NCI-H1092 treated with DMSO at 0.1 percent for 48 hours (cell line): ENCODE results near the gene NEK3.
"Not testable (repeated sequence)": the region's sequence is repeated elsewhere in the genome, so short reads cannot be mapped to it uniquely, and the experiment has no call there.

Source experiments
- DNase-seq: peaks from one replicate; lab custom pipeline; 2025; lab: John Stamatoyannopoulos, UW

Gene NEK3, protein sequence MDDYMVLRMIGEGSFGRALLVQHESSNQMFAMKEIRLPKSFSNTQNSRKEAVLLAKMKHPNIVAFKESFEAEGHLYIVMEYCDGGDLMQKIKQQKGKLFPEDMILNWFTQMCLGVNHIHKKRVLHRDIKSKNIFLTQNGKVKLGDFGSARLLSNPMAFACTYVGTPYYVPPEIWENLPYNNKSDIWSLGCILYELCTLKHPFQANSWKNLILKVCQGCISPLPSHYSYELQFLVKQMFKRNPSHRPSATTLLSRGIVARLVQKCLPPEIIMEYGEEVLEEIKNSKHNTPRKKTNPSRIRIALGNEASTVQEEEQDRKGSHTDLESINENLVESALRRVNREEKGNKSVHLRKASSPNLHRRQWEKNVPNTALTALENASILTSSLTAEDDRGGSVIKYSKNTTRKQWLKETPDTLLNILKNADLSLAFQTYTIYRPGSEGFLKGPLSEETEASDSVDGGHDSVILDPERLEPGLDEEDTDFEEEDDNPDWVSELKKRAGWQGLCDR

GRCh38 chr13:52159159-52159982 lies at the start of gene NEK3:
NEK3 (minus strand) TSS chr13:52159597; CDS start chr13:52156191, 3,406 bp downstream.
- peak; percentile 40 for DNase-seq

DNA sequence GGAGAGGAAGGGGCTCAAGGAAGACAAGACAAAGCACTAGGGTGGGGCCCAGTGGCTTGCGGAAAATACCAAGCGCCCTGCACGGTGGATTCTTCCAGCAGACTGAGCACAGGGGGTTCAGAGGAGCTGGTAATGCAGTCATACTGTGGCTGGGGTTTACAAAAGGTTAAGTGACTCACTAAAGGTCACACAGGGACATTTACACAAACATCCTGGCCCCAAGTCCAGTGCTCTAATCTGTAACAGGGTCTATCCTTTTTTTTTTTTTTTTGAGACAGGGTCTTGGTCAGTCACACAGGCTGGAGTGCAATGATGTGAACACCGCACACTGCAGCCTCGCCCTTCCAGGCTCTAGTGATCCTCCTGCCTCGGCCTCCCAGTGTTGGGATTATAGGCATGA lies 49.0 kb upstream of the NEK3 start:
- DNase-seq, result not testable (repeated sequence)

GRCh38 chr13:52207896-52208295 lies 48.5 kb upstream of the NEK3 start:
- DNase-seq, result not testable (repeated sequence)

GRCh38 chr13:52207337-52207736 lies 47.9 kb upstream of the NEK3 start:
- not testable (repeated sequence) for DNase-seq

GRCh38 chr13:52204546-52204945 lies 45.1 kb upstream of the NEK3 start:
- DNase-seq, result not testable (repeated sequence)

GRCh38 chr13:52203864-52204263 lies 44.5 kb upstream of the NEK3 start:
- not testable (repeated sequence) for DNase-seq

- not testable (repeated sequence) for DNase-seq
Observed at GRCh38 chr13:52202506-52202905, 43.1 kb upstream of the NEK3 start.

DNA sequence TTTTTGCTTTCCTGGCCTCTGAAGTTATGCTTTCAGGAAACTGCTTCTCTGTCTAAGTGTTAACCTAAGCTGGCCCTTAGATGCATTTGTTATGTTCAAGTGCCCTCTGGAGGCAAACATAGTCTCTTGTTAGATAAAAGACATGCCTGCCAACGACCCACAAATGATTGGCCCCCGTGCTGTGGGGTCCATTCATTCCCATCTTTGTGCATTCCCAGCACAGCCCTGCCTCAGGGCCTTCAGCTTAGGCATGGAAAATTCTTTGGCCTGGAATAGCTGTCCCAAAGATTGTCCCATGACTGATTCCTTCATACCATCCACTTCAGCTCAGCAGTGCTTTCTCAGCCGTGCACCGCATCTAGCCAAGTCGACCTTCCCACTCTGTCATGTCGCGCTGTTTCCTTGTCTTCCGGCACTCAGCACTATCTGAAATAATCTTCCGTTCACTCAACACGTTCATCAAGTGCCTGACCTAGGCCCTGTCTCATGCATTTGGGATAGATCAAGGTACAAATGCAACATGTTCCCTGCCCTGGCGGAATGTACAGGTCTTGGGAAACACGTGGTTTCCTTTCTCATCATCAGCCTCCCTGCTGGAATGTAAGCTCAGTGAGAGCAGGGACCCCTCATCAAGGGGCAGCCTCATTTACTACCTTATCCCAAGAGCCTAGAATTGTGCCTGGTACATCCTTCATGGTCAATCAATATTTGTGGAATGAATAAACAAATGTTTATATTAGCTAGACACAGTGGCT lies 42.2 kb upstream of the NEK3 start:
- DNase-seq, result peak; percentile 1

GRCh38 chr13:52195401-52195837 lies 36.0 kb upstream of the NEK3 start:
- DNase-seq, result no peak

GRCh38 chr13:52194184-52194868 lies 34.9 kb upstream of the NEK3 start:
- peak; percentile 76 for DNase-seq

DNA sequence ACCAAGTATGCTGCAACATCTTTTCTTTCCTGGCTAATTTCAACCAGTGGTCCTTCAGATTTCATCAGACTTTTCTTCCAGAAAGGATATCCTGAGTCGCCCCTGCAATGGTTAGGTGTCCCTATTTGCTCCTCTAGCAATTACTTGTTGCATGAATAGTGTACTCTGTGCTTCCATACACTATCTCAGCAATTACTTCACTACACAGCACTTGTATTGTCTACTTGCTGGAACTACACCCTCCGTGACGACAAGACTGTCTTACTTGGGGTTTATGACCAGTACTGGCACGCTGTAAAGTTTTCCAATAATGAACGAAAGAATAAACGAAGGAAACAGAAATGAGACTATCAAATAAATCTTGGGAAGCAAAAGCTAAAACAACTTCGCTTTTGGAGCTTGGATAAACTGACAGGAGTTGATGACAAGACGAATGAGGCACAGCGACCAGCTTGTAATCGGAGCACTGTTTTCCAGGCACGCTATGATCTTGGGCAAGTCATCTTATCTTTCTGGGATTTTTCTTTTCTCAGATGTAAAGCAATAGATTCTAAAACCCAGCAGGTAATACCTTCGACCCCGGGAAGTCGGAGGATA lies 34.3 kb upstream of the NEK3 start:
- not testable (repeated sequence) for DNase-seq

DNA sequence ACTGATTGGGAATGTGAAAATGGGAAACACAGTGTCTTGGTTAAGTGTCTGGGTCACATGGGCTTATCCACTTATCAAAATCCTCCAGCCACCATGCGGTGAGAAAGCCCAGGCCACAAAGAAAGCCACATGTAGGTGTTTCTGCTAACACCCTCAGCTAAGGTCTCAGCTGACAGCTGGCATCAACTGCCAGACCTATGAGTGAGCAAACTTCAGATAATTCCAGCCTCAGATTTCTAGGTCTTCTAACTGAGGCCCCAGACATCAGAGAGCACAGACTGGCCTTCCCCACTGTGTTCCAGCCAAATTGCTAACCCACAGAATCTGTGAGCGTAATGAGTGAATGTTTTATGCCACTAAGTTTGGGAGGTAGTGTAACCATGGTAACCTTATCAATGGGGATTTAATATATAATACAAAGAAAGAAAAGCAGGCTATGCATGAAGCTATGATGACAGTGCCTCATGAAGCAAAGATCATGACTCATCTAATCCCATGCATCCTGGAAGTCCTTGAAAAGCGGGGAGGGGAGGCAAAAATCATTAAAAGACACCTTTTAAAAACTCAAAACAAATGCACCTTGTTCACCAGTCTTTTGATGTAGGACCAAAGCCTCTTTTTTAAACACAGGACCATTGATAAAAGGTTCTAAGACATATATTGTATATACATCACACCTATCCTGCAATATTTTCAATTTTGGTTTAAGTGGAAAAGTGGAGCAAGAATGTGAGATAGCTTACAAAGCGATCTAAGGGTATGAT lies 28.2 kb upstream of the NEK3 start:
- not testable (repeated sequence) for DNase-seq

DNA sequence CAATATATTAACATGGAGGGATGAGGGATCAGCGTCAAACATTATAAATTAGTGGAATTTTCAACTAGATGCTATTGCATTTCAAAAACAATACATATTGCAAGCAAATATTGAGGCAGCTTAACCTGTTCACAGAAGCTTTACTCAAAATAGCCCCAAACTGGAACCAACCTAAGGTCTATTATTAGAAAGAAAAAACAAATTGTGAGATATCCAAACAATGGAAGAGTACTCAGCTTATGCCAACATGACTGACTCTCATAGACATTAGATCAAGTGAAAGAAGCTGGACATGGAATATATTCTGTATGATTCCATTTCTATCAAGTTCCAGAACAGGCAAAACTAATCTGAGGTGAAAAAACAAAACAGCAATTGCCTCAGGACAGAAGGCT lies 27.6 kb upstream of the NEK3 start:
- DNase-seq, result no peak

- DNase-seq, result not testable (repeated sequence)
Observed at GRCh38 chr13:52181316-52181954, 22.0 kb upstream of the NEK3 start.

GRCh38 chr13:52179925-52180324 lies 20.5 kb upstream of the NEK3 start:
- DNase-seq, result no peak

GRCh38 chr13:52177276-52177675 lies 17.9 kb upstream of the NEK3 start:
- no peak for DNase-seq

DNA sequence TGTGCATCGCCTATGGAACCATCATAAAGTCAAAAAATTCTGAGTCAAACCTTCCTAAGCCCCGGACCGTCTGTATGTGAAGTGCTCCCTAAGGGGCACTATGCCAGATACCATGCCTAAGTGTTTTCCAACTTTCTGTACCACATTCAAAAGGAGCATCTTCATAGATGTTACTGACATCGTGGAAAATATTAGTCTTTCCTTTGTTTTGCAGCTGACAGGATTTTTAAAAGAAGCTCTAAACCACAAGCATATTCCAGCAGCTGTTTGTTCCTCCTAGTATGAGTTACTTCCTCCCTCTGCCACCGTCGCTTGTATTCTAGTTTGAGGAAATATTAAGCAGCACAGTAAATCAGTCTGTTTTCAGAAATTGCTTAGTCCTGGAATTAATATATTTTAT lies 14.6 kb upstream of the NEK3 start:
- not testable (repeated sequence) for DNase-seq

- DNase-seq, result no peak
Observed at GRCh38 chr13:52173373-52173772, 14.0 kb upstream of the NEK3 start.

DNA sequence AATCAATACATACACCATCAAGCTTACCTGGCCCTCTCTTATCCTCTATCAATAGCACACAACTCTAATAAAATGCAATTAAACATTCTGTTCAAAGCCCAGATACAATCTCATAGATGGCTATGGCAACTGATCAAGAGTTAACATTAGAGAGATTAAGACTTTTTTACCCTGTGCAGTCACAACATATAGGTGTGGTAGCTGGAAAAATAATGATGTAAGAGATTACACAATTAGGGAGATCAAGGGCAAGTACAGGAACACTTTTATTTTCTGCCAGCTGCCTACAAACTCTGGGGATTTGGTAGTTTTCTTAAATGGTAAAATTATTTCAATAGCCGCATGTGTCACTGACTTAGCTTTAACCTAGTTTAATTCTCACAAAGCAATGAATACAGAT lies 12.3 kb upstream of the NEK3 start:
- not testable (repeated sequence) for DNase-seq
